Lower lobe of right lung (tissue), 2 donors: ENCODE measurements around the gene TBC1D7. TPM values are rescaled to one million over a fixed set of nuclear protein-coding genes. Genes with fewer than 3 reads are reported as not detected.

Experiments used
- ATAC-seq, 2 donors: fragments of 200-7000 bp; cut with Tn5 transposase; one replicate each; pipeline ENCODE4 v1.9.1; 2020 to 2022; ENCODE audit warnings: mild to moderate bottlenecking in 2 of 2, moderate library complexity in 2 of 2
- DNase-seq: peaks from one replicate; pipeline ENCODE4 v3.0.0-alpha.2; 2020
- H3K27ac ChIP-seq: fragments of 200-600 bp; one replicate; pipeline ENCODE4 v1.8.0; 2022
- H3K27me3 ChIP-seq: fragments of 200-600 bp; one replicate; pipeline ENCODE4 v1.8.0; 2022; ENCODE audit warnings: low read depth
- H3K36me3 ChIP-seq: fragments of 200-600 bp; one replicate; pipeline ENCODE4 v1.8.0; 2022; ENCODE audit warnings: mild to moderate bottlenecking
- H3K4me1 ChIP-seq: fragments of 200-600 bp; one replicate; pipeline ENCODE4 v1.8.0; 2022
- H3K4me3 ChIP-seq: fragments of 200-600 bp; one replicate; pipeline ENCODE4 v1.8.0; 2022; ENCODE audit warnings: mild to moderate bottlenecking
- H3K9me3 ChIP-seq: fragments of 200-600 bp; one replicate; pipeline ENCODE4 v1.8.0; 2022
- CTCF ChIP-seq: fragments of 200-600 bp; IDR thresholded peaks from one replicate; pipeline ENCODE4 v1.8.0; 2022; ENCODE audit warnings: antibody characterized with exemption, mild to moderate bottlenecking
- intact Hi-C: fragments of 100-400 bp; cut with DNase I; formaldehyde crosslinking; loops from one replicate; pipeline ENCODE4 v1.11.0; 2022
- total RNA-seq: library from RNA; stranded (reverse); fragmentation: NEBNext Ultra II Directional; extraction: Animal tissue kit (Norgen Biotek cat#: 25700); gene quantifications from one replicate; pipeline ENCODE4 v1.2.1, GENCODE V29; 2021
- donor health status: DM: no; HTN: yes; CAD: no; lungs with severe emphysema.

TBC1D7 gene
- total RNA-seq, 1 donor from 2014 or later = 18.8 TPM

GRCh38 chr6:13300643-13301590, 27.4 kb downstream of the TBC1D7 start:
- intact Hi-C loops = no loop called here
- Histone ChIP-seq H3K9me3 (no peaks in the 10 kb centered on the region), H3K4me1 (peaks cover 29% of the 10 kb centered on the region), H3K4me3 (no peak overlapping the region), H3K36me3 (peaks cover 71% of the 10 kb centered on the region), H3K27ac (no peak overlapping the region), H3K27me3 (no peaks in the 10 kb centered on the region)
- DNase-seq (no peak), ATAC-seq (no peak)
- TF ChIP-seq CTCF = no peak

DNA sequence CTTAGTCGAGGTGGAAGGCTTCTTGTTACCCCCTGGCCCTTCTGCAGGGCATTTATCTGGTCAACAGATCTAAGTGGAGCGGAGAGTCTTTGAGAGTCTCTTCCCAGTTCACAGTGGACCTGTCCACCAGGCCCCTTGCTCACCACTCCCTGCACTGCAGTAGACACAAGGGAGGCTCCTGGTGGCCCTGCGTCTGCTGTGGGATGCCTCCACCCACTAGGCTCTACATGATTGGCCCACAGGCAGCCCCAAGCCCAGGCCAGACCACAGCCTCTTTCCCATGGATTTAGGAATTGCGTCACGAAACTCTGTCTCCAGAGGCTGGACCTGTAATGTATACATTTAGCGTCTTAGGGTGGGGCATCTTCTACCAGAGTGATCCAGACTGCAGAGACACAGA, 28.4 kb downstream of the TBC1D7 start:
- H3K27ac ChIP-seq = no peak overlapping the region
- H3K9me3 ChIP-seq = no peaks in the 10 kb centered on the region
- H3K4me3 ChIP-seq = no peak overlapping the region
- TF ChIP-seq CTCF = no peak
- intact Hi-C loops = no loop called here
- peaks cover 71% of the 10 kb centered on the region for H3K36me3 ChIP-seq
- DNase-seq = no peak
- ATAC-seq = no peak
- peaks cover 29% of the 10 kb centered on the region for H3K4me1 ChIP-seq
- no peaks in the 10 kb centered on the region for H3K27me3 ChIP-seq

GRCh38 chr6:13299403-13299821, 28.9 kb downstream of the TBC1D7 start:
- no peak overlapping the region for H3K27ac ChIP-seq
- TF ChIP-seq CTCF = no peak
- peaks cover 27% of the 10 kb centered on the region for H3K4me1 ChIP-seq
- H3K9me3 ChIP-seq = no peaks in the 10 kb centered on the region
- no peaks in the 10 kb centered on the region for H3K27me3 ChIP-seq
- no peak for ATAC-seq
- H3K4me3 ChIP-seq = no peak overlapping the region
- peaks cover 71% of the 10 kb centered on the region for H3K36me3 ChIP-seq
- intact Hi-C loops = no loop called here
- no peak for DNase-seq

- H3K4me1 ChIP-seq = peaks cover 17% of the 10 kb centered on the region
- H3K4me3 ChIP-seq = no peak overlapping the region
- no peak for ATAC-seq
Observed at GRCh38 chr6:13298446-13298845, 29.9 kb downstream of the TBC1D7 start.

GRCh38 chr6:13297391-13297790, 30.9 kb downstream of the TBC1D7 start:
- TF ChIP-seq CTCF = no peak
- H3K27me3 ChIP-seq = no peaks in the 10 kb centered on the region

More at GRCh38 chr6:13298446-13298845, 29.9 kb downstream of the TBC1D7 start:
- Histone ChIP-seq H3K27ac (no peak overlapping the region), H3K27me3 (no peaks in the 10 kb centered on the region), H3K9me3 (no peaks in the 10 kb centered on the region), H3K36me3 (peaks cover 76% of the 10 kb centered on the region)
- TF ChIP-seq CTCF = no peak
- intact Hi-C loops = no loop called here
- no peak for DNase-seq

More at GRCh38 chr6:13297391-13297790, 30.9 kb downstream of the TBC1D7 start:
- intact Hi-C loops = no loop called here
- Histone ChIP-seq H3K36me3 (peaks cover 86% of the 10 kb centered on the region), H3K9me3 (no peaks in the 10 kb centered on the region), H3K4me3 (no peak overlapping the region), H3K27ac (no peak overlapping the region), H3K4me1 (peaks cover 7% of the 10 kb centered on the region)
- ATAC-seq (no peak), DNase-seq (no peak)
